Lower leg skin (tissue), 4 donors: Measurements from ENCODE around the gene SFMBT1. TPM values are rescaled to one million over a fixed set of nuclear protein-coding genes. Genes with fewer than 3 reads are reported as not detected.

Experiments used
- DNase-seq, 2 donors: peaks; one replicate each; pipeline ENCODE4 v3.0.0-alpha.2; 2019; ENCODE audit warnings: low spot score in 2 of 2
- H3K4me3 ChIP-seq: fragments of 200-600 bp; sonication (generic); 2 replicates; pipeline ENCODE4 v1.5.1; 2017; ENCODE audit warnings: mild to moderate bottlenecking, low read depth; ENCODE audit not compliant: poor library complexity, severe bottlenecking
- POLR2A ChIP-seq, 2 donors: fragments of 450-650 bp; IDR thresholded peaks; one replicate each; pipeline ENCODE4 v1.6.1; 2016 to 2017; ENCODE audit warnings: antibody characterized with exemption in 2 of 2, mild to moderate bottlenecking in 1 of 2, moderate library complexity in 1 of 2
- WGBS, 2 donors: methylation state at CpG; one replicate each; pipeline ENCODE4 v1.1.5; 2018; 5-methylcytosine and 5-hydroxymethylcytosine counted together
- intact Hi-C: fragments of 100-400 bp; cut with DNase I; formaldehyde crosslinking; loops from one replicate; pipeline ENCODE4 v1.15.0; 2023; ENCODE audit warnings: low total_unique reads
- total RNA-seq, 4 donors: library from RNA; depleted of rRNA; stranded (reverse); fragments of >200 nt; gene quantifications; one replicate each; pipeline ENCODE4 v1.1.0, GENCODE V29; 2016
- TF ChIP-seq, protein P1 (sequence below), 3 donors: fragments of 450-650 bp; IDR thresholded peaks; one replicate each; pipeline ENCODE4 v1.5.1; 2016; ENCODE audit warnings: antibody characterized with exemption in 3 of 3, mild to moderate bottlenecking in 3 of 3, moderate library complexity in 2 of 3

Gene SFMBT1
- total RNA-seq, 4 donors from 2014 or later: 9.5 to 24.3 (median 14.4) TPM

- H3K4me3 ChIP-seq: no peak overlapping the region
- WGBS, 2 donors: 69 to 71% methylated on average over 6 of the region's 6 CpGs
- no peak for DNase-seq
- no peak for TF ChIP-seq POLR2A (IDR thresholded peaks at IDR 0.05)
- TF ChIP-seq, protein P1, sequence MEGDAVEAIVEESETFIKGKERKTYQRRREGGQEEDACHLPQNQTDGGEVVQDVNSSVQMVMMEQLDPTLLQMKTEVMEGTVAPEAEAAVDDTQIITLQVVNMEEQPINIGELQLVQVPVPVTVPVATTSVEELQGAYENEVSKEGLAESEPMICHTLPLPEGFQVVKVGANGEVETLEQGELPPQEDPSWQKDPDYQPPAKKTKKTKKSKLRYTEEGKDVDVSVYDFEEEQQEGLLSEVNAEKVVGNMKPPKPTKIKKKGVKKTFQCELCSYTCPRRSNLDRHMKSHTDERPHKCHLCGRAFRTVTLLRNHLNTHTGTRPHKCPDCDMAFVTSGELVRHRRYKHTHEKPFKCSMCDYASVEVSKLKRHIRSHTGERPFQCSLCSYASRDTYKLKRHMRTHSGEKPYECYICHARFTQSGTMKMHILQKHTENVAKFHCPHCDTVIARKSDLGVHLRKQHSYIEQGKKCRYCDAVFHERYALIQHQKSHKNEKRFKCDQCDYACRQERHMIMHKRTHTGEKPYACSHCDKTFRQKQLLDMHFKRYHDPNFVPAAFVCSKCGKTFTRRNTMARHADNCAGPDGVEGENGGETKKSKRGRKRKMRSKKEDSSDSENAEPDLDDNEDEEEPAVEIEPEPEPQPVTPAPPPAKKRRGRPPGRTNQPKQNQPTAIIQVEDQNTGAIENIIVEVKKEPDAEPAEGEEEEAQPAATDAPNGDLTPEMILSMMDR (IDR thresholded peaks at IDR 0.05): no peak
- intact Hi-C loops: no loop called here
Observed at GRCh38 chr3:52925405-52926313, 120.2 kb downstream of the SFMBT1 start.

DNA sequence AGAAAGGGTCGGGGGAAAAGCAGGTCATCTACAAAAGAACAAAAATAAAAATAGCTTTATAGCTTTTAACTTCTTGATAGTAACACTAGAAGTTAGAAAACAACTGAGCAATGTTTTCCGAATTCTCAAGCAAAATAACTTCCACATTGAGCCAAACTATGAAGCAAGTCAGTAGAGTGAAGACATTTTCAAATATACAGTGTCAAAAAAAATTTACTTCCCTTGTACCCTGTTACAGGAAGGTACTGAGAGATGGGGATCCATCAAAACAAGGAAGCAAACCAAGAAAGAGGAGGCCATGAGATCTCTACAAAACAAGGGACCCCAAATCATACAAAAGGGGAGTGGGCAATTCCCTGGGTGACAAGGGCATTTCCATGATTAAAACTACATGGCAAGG lies 121.9 kb downstream of the SFMBT1 start:
- TF ChIP-seq, protein P1 (IDR thresholded peaks at IDR 0.05): no peak
- TF ChIP-seq POLR2A (IDR thresholded peaks at IDR 0.05): no peak
- DNase-seq: no peak
- no peak overlapping the region for H3K4me3 ChIP-seq
- intact Hi-C loops: no loop called here
- WGBS, 2 donors: 87 to 88% methylated on average over 2 of the region's 2 CpGs

DNA sequence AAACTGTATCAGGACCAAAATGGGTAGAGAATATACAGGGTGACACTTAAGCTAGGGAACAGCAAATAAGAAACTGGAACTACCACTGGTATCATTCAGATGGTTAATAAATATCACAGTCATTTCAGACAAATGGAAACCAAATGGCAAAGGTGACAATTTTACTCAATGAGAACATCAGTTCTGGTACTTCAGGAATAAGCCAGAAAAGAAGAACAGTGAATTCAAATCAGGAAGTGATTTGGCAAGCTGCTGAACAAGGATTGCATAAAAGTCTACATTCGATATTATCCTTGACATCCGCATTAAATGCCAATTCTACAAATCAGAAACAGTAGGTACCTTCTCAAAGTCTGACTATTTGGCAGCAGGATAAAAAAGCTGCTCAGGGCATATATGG lies 125.0 kb downstream of the SFMBT1 start:
- TF ChIP-seq, protein P1 (IDR thresholded peaks at IDR 0.05): no peak
- no peak for TF ChIP-seq POLR2A (IDR thresholded peaks at IDR 0.05)
- intact Hi-C loops: no loop called here
- WGBS, 2 donors: 76 to 81% methylated on average over 2 of the region's 2 CpGs
- DNase-seq: no peak
- no peak overlapping the region for H3K4me3 ChIP-seq

DNA sequence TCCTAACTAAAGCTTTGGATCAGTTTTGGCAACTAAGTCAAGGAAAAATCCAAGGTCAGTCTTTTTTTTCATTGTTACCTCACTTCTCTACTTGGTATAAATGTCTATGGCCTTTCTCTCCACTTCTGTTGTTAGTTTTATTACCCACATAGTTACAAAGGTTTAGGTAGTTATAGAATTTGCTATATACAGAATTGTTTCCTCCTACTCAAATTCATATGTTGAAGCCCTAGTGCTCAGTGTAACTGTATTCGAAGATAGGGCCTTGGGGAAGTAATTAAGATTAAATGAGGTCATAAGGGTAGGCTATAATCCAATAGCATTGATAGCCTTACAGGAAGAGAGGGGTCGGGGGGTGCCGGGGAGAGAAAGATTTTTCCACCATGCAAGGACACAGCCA lies 128.8 kb downstream of the SFMBT1 start:
- TF ChIP-seq POLR2A (IDR thresholded peaks at IDR 0.05): no peak
- H3K4me3 ChIP-seq: no peak overlapping the region
- DNase-seq: no peak
- 84 to 86% methylated on average over 3 of the region's 3 CpGs for WGBS, 2 donors
- intact Hi-C loops: no loop called here

- intact Hi-C loops: no loop called here
- no peak for DNase-seq
- no peak overlapping the region for H3K4me3 ChIP-seq
- no peak for TF ChIP-seq POLR2A (IDR thresholded peaks at IDR 0.05)
- TF ChIP-seq, protein P1 (IDR thresholded peaks at IDR 0.05): no peak
- WGBS, 2 donors: 92 to 94% methylated on average over 6 of the region's 6 CpGs
Observed at GRCh38 chr3:52915294-52915693, 130.6 kb downstream of the SFMBT1 start.

DNA sequence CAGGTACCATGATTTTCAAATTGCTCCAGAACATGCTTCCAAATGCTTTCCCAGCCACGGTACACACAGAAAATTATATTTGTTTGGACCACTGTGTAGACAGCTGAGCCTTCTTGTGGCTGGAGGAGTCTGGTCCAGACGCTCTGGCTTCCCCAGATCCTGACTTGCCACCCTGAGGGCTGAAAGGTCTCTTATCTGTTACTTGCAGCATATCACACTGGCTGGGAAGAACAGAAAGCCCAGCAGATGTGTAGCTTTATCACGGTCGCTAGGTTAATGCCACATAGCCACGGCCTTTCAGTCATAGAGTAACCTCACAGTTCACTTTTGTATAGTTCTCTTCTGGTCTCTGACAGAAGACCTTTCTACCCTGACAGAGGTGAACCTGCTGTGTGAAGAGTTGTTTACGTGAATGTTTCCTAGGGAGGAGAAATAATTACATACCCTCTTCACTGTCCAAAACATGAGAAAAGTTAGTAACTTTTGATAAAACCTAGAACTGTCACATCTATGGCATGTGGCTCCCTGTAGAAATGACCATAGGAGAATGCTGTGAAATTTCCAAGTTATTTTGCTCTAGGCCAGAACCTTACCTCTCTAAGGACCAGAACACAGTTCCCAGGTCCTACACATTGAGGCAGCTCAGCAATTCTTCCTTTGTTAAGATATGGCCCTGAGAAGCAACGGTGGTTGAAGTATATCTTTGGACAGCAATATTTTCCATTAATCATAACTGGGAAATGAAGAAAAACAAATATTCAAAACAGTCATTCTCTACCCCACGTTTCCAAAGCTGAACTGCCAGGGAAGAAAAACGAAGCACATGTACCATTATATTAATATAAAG lies 132.8 kb downstream of the SFMBT1 start:
- H3K4me3 ChIP-seq: no peak overlapping the region
- no peak for TF ChIP-seq POLR2A (IDR thresholded peaks at IDR 0.05)
- TF ChIP-seq, protein P1 (IDR thresholded peaks at IDR 0.05): no peak
- intact Hi-C loops: no loop called here
- no peak for DNase-seq
- WGBS, 2 donors: 83 to 91% methylated on average over 9 of the region's 9 CpGs
